Ovary (tissue), 9 donors: Measurements from ENCODE around the gene ADAT3. TPM values are rescaled to one million over a fixed set of nuclear protein-coding genes. Genes with fewer than 3 reads are reported as not detected.
A peak's percentile ranks its signal among the peaks of the same experiment; 100 is the strongest.

ENCODE experiments used
- DNase-seq, 5 donors: peaks; one replicate each; pipeline ENCODE4 v3.0.0-alpha.2; 2019 to 2020
- H3K27ac ChIP-seq, 2 donors: fragments of 200-600 bp; one replicate each; pipeline versions ENCODE4 v1.5.1 to v1.8.0; 2019 to 2022
- H3K27me3 ChIP-seq: fragments of 200-600 bp; one replicate; pipeline ENCODE4 v1.8.0; 2022
- H3K36me3 ChIP-seq: fragments of 200-600 bp; sonication (generic); one replicate; pipeline ENCODE4 v1.5.1; 2019
- H3K4me1 ChIP-seq: one replicate; pipeline ENCODE4 v1.8.1; 2013; ENCODE audit warnings: mild to moderate bottlenecking, moderate library complexity; ENCODE audit not compliant: insufficient read depth
- H3K4me3 ChIP-seq: fragments of 200-600 bp; sonication (generic); one replicate; pipeline ENCODE4 v1.5.1; 2017
- H3K9me3 ChIP-seq, 2 donors: fragments of 200-600 bp in 1 of 2; sonication (generic) in 1 of 2; one replicate each; pipeline versions ENCODE4 v1.5.1 to v1.8.1; 2013 to 2019; ENCODE audit warnings: mild to moderate bottlenecking in 1 of 2, moderate library complexity in 1 of 2
- EP300 ChIP-seq: sonication (generic); formaldehyde crosslinking; IDR thresholded peaks from one replicate; pipeline ENCODE4 v1.6.1; 2017; ENCODE audit warnings: antibody characterized with exemption
- POLR2A ChIP-seq: fragments of 450-650 bp; IDR thresholded peaks from one replicate; pipeline ENCODE4 v1.6.1; 2017; ENCODE audit warnings: antibody characterized with exemption, mild to moderate bottlenecking, moderate library complexity
- WGBS, 3 donors: extraction: QIAGEN DNeasy Blood & Tissue Kit in 1 of 3; methylation state at CpG; one replicate each; pipeline versions ENCODE4 v1.1.5 to v1.1.7; 2013 to 2017; 5-methylcytosine and 5-hydroxymethylcytosine counted together
- intact Hi-C, 4 donors: fragments of 100-400 bp; cut with DNase I; formaldehyde crosslinking; loops; one replicate each; pipeline versions ENCODE4 v1.11.0 to v1.15.1; 2022 to 2023
- polyA plus RNA-seq, 2 donors: library from polyadenylated mRNA; stranded (reverse); fragments of 200-250 nt in 1 of 2; fragments of 350-450 nt in 1 of 2; fragmentation: Illumina TruSeq in 1 of 2; extraction: RNeasy Lipid Tissue Mini Kit (QIAGEN cat#74804) in 1 of 2; gene quantifications; one replicate each; pipeline ENCODE4 v1.2.3, GENCODE V29; 2013 to 2014
- total RNA-seq, 7 donors: library from RNA; depleted of rRNA in 2 of 7; stranded (reverse); fragments of >200 nt in 2 of 7; fragmentation: NEBNext Ultra II Directional in 3 of 7; extraction: Animal tissue kit (Norgen Biotek cat#: 25700) in 3 of 7; gene quantifications; one replicate each; pipeline versions ENCODE4 v1.1.0 to v1.2.4, GENCODE V29; 2016 to 2023
- TF ChIP-seq, protein P1 (sequence below), 3 donors: fragments of 450-650 bp in 2 of 3; fragments of 200-600 bp in 1 of 3; IDR thresholded peaks; one replicate each; pipeline versions ENCODE4 v1.5.1 to v1.8.0; 2016 to 2022; ENCODE audit warnings: antibody characterized with exemption in 3 of 3, mild to moderate bottlenecking in 1 of 3
- donor health status: DM: no; HTN: no; CAD: no; lungs with moderate emphysema.
- donor health status: DM: no; HTN: no; CAD: no.
- donor health status: Bipolar disorder and iron deficiency.
- donor health status: DM: yes; HTN: yes; CAD: no.
- donor health status: DM: no; HTN: no; CAD: no.
- donor health status: DM: yes; HTN: yes; CAD: no.

ADAT3 gene
- total and polyA plus RNA-seq, 9 donors, result 2.3 to 13.7 (median 4.3) TPM; not detected in 1

DNA sequence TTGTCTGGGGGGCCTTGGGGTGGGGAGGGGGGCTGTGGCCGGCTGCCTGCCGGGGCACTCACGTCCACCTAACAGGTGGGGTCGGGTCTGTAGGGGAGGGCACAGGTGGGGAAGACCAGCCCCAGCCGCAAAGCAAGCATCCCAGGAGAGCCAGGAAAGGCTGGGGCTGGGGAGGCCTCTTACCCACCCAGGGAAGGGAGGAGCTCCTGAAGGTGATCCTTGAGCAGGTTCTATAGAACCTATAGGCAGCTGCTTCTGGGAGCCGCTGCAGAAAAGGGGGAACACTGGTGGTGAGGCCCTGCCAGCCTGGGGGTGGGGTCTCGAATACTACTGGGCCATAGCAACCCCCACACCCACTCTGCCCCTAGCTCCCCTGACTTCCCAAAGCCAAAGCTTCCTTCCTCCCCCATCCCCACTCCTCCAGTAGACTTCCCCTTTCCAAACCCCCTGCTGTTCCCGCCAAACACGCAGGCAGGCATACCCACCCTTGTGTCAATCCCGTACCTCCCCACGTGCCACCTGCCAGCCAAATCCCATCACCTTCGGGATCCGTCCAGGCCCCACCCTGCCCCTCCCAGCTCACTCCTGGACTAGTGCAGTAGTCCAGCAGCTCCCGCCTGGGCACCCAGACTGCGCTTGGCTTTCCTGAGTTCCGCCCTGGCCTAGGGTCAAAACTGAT is 47.4 kb upstream of the ADAT3 start:
- peaks cover 28% of the 10 kb centered on the region for H3K4me1 ChIP-seq
- H3K27me3 ChIP-seq, result no peaks in the 10 kb centered on the region
- no peak overlapping the region for H3K4me3 ChIP-seq
- no peaks in the 10 kb centered on the region for H3K9me3 ChIP-seq
- intact Hi-C loops, result no loop called here
- TF ChIP-seq EP300 (no peak), POLR2A (no peak)
- TF ChIP-seq, protein P1, sequence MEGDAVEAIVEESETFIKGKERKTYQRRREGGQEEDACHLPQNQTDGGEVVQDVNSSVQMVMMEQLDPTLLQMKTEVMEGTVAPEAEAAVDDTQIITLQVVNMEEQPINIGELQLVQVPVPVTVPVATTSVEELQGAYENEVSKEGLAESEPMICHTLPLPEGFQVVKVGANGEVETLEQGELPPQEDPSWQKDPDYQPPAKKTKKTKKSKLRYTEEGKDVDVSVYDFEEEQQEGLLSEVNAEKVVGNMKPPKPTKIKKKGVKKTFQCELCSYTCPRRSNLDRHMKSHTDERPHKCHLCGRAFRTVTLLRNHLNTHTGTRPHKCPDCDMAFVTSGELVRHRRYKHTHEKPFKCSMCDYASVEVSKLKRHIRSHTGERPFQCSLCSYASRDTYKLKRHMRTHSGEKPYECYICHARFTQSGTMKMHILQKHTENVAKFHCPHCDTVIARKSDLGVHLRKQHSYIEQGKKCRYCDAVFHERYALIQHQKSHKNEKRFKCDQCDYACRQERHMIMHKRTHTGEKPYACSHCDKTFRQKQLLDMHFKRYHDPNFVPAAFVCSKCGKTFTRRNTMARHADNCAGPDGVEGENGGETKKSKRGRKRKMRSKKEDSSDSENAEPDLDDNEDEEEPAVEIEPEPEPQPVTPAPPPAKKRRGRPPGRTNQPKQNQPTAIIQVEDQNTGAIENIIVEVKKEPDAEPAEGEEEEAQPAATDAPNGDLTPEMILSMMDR (IDR thresholded peaks at IDR 0.05), result no peak
- no peaks in the 10 kb centered on the region for H3K36me3 ChIP-seq
- peak overlapping the region; percentile 10 to 54 for H3K27ac ChIP-seq
- DNase-seq, result no peak
- WGBS, 3 donors, result 58 to 70% (median 67%) methylated on average over 16 of the region's 16 CpGs

DNA sequence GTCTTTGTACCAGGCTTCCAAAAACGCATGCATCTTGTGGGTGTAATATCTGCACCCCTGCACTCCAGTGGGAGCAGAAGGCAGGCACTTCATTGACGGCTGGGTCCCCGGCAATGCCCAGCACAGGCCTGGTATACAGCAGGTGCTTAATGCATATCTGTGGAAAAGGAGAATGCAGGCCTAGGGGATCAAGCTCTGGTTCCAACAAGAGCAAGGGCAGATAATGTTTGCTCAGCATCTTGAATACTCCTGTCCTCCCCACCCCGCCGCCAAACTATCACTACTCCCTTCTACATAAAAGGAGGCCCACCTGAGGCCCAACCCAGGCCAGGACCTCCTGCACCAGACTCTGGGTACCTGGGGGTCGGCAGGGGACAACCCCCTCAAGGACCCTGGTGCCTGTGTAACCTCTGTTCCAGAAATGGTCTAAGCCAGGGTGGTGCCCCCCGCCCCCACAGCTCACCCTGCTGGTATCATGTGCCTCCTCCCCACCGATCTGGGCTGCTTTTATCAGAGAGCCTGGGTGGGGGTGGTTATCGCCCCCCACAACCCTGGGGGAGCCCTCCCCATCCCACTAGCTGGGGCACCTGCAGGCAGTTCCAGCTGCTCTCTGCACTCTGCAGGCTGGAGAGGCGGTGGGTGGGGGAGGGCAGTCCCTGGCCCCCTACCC is 46.7 kb upstream of the ADAT3 start:
- DNase-seq, result no peak
- intact Hi-C loops, result no loop called here
- WGBS, 3 donors, result 68 to 72% (median 71%) methylated on average over 9 to 10 of the region's 10 CpGs
- Histone ChIP-seq H3K4me3 (no peak overlapping the region), H3K27ac (no peak overlapping the region), H3K27me3 (no peaks in the 10 kb centered on the region), H3K9me3 (no peaks in the 10 kb centered on the region), H3K4me1 (peaks cover 28% of the 10 kb centered on the region), H3K36me3 (no peaks in the 10 kb centered on the region)
- TF ChIP-seq POLR2A (no peak), EP300 (no peak)
- TF ChIP-seq, protein P1 (IDR thresholded peaks at IDR 0.05), result no peak

DNA sequence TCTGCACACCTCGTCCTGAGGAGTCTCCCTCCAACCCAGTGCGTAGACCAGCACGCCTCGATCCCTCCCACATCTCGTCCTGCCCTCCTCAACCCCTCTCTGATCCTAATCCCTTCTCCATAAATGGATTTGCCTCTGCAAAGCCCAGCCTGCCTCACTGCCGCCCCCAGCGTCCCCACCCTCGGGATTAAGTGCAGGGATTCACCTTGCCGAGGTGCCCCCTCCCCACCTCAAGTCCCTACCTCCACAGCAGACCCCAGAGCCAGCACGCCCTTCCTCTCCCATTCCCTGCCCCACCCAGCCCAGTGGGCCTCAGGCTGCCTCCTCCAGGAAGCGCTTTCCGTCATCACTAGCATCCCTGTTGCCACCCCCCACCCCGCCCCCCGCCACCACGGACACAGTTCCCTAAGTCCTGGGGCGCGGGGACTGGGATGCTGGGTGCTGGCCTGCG is 45.8 kb upstream of the ADAT3 start:
- Histone ChIP-seq H3K4me1 (peaks cover 28% of the 10 kb centered on the region), H3K4me3 (no peak overlapping the region), H3K9me3 (no peaks in the 10 kb centered on the region), H3K27ac (peak overlapping the region in 1 of 2 donors; percentile 27), H3K27me3 (no peaks in the 10 kb centered on the region), H3K36me3 (no peaks in the 10 kb centered on the region)
- TF ChIP-seq, protein P1 (IDR thresholded peaks at IDR 0.05), result no peak
- TF ChIP-seq POLR2A (no peak), EP300 (no peak)
- intact Hi-C loops, result no loop called here
- DNase-seq, result no peak
- WGBS, 3 donors, result 53 to 66% (median 62%) methylated on average over 18 of the region's 18 CpGs

DNA sequence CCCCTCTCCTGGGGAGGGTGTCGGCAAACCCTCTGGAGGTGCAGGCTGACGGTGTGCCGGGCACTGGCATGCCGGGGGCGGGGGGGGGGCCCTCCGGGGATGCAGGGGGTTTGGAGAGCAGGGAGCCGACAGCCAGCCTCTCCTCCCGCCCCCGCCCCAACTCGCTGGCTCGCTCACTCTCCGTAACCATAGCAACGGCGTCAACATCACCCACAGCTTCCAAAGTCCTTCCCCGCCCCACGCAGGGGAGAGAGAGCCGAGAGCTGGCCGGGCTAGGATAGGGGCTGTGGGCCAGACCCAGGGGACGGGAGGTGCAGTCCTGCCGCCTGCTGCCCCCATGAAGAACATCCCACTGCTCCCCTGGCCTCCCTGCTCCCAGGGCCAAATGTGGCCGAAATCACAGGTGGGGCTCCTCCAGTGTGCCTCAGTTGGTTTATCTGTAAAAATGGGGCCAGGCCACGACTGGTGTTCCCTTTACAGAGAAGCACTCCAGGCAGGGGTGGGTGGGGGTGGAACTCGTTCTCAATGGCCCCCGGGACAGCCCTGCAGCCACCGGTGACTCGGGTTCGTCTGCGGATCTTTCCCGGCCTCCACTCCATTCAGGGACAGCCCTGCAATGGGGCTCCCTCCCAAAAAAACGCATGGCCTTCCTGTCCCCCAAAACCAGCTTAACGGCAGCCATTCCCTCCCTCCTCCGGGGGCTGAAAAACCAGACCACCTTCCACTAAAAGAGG is 45.0 kb upstream of the ADAT3 start:
- Histone ChIP-seq H3K4me1 (peaks cover 31% of the 10 kb centered on the region), H3K27me3 (no peaks in the 10 kb centered on the region), H3K36me3 (no peaks in the 10 kb centered on the region), H3K27ac (peak overlapping the region in 1 of 2 donors; percentile 27), H3K9me3 (no peaks in the 10 kb centered on the region), H3K4me3 (no peak overlapping the region)
- intact Hi-C loops, result no loop called here
- peak; percentile 78 to 86 (median 82) for DNase-seq
- WGBS, 3 donors, result 11 to 27% (median 17%) methylated on average over 14 to 32 of the region's 32 CpGs
- TF ChIP-seq EP300, result no peak
- TF ChIP-seq POLR2A, result peak; percentile 13
- TF ChIP-seq, protein P1 (IDR thresholded peaks at IDR 0.05), result no peak
